ENCODE data around the gene CD27. TPM values are rescaled to one million over a fixed set of nuclear protein-coding genes. Genes with fewer than 3 reads are reported as not detected.

The CD27 gene
- total RNA-seq, 1 donor, result under 0.01 TPM

DNA sequence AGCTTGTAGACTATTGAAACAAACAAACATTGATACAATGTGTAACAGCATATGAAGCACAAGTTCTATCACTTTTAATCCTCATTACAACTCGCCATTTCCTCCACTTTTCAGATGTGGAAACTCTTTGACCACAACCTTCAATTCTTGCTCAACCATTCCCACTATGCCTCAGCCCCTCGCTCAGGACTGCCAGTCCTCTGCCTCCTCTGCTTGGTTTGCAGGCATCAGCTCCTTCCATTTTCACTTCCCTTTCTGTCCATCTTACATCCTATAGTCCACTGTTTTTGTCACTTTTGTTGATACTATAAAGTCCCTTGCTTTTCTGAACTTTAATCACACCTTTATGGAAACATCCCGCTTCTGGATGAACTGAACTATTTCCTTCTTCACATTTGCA, 28.2 kb upstream of the CD27 start:
- TF ChIP-seq, protein P1, sequence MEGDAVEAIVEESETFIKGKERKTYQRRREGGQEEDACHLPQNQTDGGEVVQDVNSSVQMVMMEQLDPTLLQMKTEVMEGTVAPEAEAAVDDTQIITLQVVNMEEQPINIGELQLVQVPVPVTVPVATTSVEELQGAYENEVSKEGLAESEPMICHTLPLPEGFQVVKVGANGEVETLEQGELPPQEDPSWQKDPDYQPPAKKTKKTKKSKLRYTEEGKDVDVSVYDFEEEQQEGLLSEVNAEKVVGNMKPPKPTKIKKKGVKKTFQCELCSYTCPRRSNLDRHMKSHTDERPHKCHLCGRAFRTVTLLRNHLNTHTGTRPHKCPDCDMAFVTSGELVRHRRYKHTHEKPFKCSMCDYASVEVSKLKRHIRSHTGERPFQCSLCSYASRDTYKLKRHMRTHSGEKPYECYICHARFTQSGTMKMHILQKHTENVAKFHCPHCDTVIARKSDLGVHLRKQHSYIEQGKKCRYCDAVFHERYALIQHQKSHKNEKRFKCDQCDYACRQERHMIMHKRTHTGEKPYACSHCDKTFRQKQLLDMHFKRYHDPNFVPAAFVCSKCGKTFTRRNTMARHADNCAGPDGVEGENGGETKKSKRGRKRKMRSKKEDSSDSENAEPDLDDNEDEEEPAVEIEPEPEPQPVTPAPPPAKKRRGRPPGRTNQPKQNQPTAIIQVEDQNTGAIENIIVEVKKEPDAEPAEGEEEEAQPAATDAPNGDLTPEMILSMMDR (IDR thresholded peaks at IDR 0.05; ENCODE audit: insufficient read depth, low read depth, low read length), result no peak
- no peak overlapping the region for H3K4me3 ChIP-seq (ENCODE audit: low read depth, low read length)
- DNase-seq (ENCODE audit: low read depth), result no peak

- no peak overlapping the region for H3K4me3 ChIP-seq (ENCODE audit: low read depth, low read length)
- no peak for DNase-seq (ENCODE audit: low read depth)
- TF ChIP-seq, protein P1 (IDR thresholded peaks at IDR 0.05; ENCODE audit: insufficient read depth, low read depth, low read length), result no peak
Observed at GRCh38 chr12:6418796-6419195, 26.0 kb upstream of the CD27 start.

GRCh38 chr12:6420364-6420763, 24.4 kb upstream of the CD27 start:
- H3K4me3 ChIP-seq (ENCODE audit: low read depth, low read length), result no peak overlapping the region
- no peak for DNase-seq (ENCODE audit: low read depth)
- TF ChIP-seq, protein P1 (IDR thresholded peaks at IDR 0.05; ENCODE audit: insufficient read depth, low read depth, low read length), result no peak

DNA sequence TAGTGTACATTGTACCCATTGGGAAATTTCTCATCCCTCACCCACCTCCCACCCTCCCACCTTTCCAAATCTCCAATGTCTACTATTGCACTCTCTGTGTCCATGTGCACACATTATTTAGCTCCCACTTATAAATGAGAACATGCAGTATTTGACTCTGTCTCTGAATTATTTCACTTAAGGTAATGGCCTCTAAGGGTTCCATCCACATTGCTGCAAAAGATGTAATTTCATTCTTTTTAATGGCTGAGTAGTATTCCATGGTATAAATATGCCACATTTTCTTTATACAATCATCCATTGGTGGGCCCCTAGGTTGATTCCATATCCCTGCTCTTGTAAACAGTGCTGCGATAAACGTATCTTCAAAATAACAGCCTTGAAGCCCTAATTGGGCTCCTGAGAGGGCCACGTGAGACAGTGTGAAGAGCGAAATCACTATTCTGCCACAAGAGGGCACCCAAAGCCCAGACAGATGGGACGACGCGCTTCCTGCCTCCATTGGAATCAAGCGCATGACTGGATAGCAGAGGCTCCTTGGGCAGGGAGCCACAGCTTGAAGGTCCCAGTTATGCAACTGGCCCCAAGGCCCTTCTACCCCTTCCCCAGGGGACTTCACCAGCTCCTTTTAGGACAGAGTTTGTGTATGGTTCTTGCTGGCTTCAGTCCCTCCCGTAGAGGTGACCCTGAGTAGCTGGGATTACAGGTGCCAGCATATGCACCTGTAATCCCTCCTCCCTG, 21.3 kb upstream of the CD27 start:
- TF ChIP-seq, protein P1 (IDR thresholded peaks at IDR 0.05; ENCODE audit: insufficient read depth, low read depth, low read length), result peak; percentile 86
- no peak overlapping the region for H3K4me3 ChIP-seq (ENCODE audit: low read depth, low read length)
- peak; percentile 94 for DNase-seq (ENCODE audit: low read depth)

DNA sequence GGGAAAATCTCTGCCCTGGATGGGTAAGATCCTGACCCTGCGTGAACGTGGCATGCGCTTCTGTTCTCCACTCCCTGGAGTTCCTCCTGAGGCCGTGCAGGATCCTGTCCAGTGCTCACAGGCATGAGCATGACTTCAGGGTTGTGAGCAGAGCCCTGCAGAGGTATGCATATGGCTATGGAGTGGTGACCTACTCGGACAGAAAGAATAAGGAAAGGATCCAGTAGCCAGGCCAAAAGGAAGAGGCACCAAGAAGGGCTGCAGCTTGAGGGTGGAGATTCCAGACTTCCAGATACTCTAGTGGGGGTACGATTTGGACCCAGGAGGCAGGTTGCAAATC, 20.8 kb upstream of the CD27 start:
- DNase-seq (ENCODE audit: low read depth), result no peak
- TF ChIP-seq, protein P1 (IDR thresholded peaks at IDR 0.05; ENCODE audit: insufficient read depth, low read depth, low read length), result no peak

GRCh38 chr12:6424866-6425265, 19.9 kb upstream of the CD27 start:
- TF ChIP-seq, protein P1 (IDR thresholded peaks at IDR 0.05; ENCODE audit: insufficient read depth, low read depth, low read length), result no peak
- H3K4me3 ChIP-seq (ENCODE audit: low read depth, low read length), result no peak overlapping the region
- DNase-seq (ENCODE audit: low read depth), result no peak

More for the DNA sequence above, 20.8 kb upstream of the CD27 start:
- H3K4me3 ChIP-seq (ENCODE audit: low read depth, low read length), result no peak overlapping the region

Measured in fibroblast of villous mesenchyme (primary cell).